ENCODE results near the gene SMIM38. TPM values are rescaled to one million over a fixed set of nuclear protein-coding genes. Genes with fewer than 3 reads are reported as not detected.

The SMIM38 gene
- total and polyA plus RNA-seq, 9 donors, result 0.11 to 0.98 (median 0.27) TPM

- no peak for DNase-seq
- no peaks in the 10 kb centered on the region for H3K36me3 ChIP-seq (ENCODE audit: control insufficient read depth, insufficient read depth, low read length)
- H3K27me3 ChIP-seq (ENCODE audit: control insufficient read depth, insufficient read depth, low read length), result peaks cover 2% of the 10 kb centered on the region
- H3K9me3 ChIP-seq (replicated peaks; ENCODE audit: control insufficient read depth, low read depth, low read length), result peaks cover 3% of the 10 kb centered on the region
- H3K4me1 ChIP-seq (ENCODE audit: control insufficient read depth, insufficient read depth, low read length), result peaks cover 39% of the 10 kb centered on the region
- WGBS (ENCODE audit: insufficient coverage), result 88% methylated on average over 9 of the region's 9 CpGs
- H3K4me3 ChIP-seq (ENCODE audit: low read length), result no peak overlapping the region
- no peak overlapping the region for H3K27ac ChIP-seq (ENCODE audit: low read length)
Observed at GRCh38 chr11:69122326-69122629, 33.5 kb upstream of the SMIM38 start.

- Histone ChIP-seq H3K36me3 (ENCODE audit: control insufficient read depth, insufficient read depth, low read length) (no peaks in the 10 kb centered on the region), H3K27ac (ENCODE audit: low read length) (no peak overlapping the region), H3K9me3 (replicated peaks; ENCODE audit: control insufficient read depth, low read depth, low read length) (peaks cover 4% of the 10 kb centered on the region), H3K4me3 (ENCODE audit: low read length) (no peak overlapping the region), H3K27me3 (ENCODE audit: control insufficient read depth, insufficient read depth, low read length) (peaks cover 2% of the 10 kb centered on the region), H3K4me1 (ENCODE audit: control insufficient read depth, insufficient read depth, low read length) (peaks cover 41% of the 10 kb centered on the region)
- 20% methylated on average over 23 of the region's 27 CpGs for WGBS (ENCODE audit: insufficient coverage)
- DNase-seq, result peak; percentile 51
Observed at GRCh38 chr11:69122630-69123431, 32.9 kb upstream of the SMIM38 start.

- Histone ChIP-seq H3K27ac (ENCODE audit: low read length) (no peak overlapping the region), H3K4me3 (ENCODE audit: low read length) (no peak overlapping the region)
- 69% methylated on average over 20 of the region's 27 CpGs for WGBS (ENCODE audit: insufficient coverage)
Observed at GRCh38 chr11:69123593-69124545, 31.9 kb upstream of the SMIM38 start.

GRCh38 chr11:69125861-69126260 is 29.9 kb upstream of the SMIM38 start:
- peaks cover 7% of the 10 kb centered on the region for H3K9me3 ChIP-seq (replicated peaks; ENCODE audit: control insufficient read depth, low read depth, low read length)
- no peak for DNase-seq
- H3K27ac ChIP-seq (ENCODE audit: low read length), result peak overlapping the region; percentile 49
- peaks cover 42% of the 10 kb centered on the region for H3K4me1 ChIP-seq (ENCODE audit: control insufficient read depth, insufficient read depth, low read length)
- WGBS (ENCODE audit: insufficient coverage), result 67% methylated on average over 1 of the region's 3 CpGs
- no peaks in the 10 kb centered on the region for H3K36me3 ChIP-seq (ENCODE audit: control insufficient read depth, insufficient read depth, low read length)
- H3K4me3 ChIP-seq (ENCODE audit: low read length), result no peak overlapping the region
- H3K27me3 ChIP-seq (ENCODE audit: control insufficient read depth, insufficient read depth, low read length), result peaks cover 2% of the 10 kb centered on the region

More at GRCh38 chr11:69123593-69124545, 31.9 kb upstream of the SMIM38 start:
- no peak for DNase-seq
- peaks cover 8% of the 10 kb centered on the region for H3K9me3 ChIP-seq (replicated peaks; ENCODE audit: control insufficient read depth, low read depth, low read length)
- H3K36me3 ChIP-seq (ENCODE audit: control insufficient read depth, insufficient read depth, low read length), result no peaks in the 10 kb centered on the region
- H3K27me3 ChIP-seq (ENCODE audit: control insufficient read depth, insufficient read depth, low read length), result peaks cover 2% of the 10 kb centered on the region
- peaks cover 41% of the 10 kb centered on the region for H3K4me1 ChIP-seq (ENCODE audit: control insufficient read depth, insufficient read depth, low read length)

- H3K27ac ChIP-seq (ENCODE audit: low read length), result peak overlapping the region; percentile 49
- peaks cover 7% of the 10 kb centered on the region for H3K9me3 ChIP-seq (replicated peaks; ENCODE audit: control insufficient read depth, low read depth, low read length)
- 79% methylated on average over 7 of the region's 12 CpGs for WGBS (ENCODE audit: insufficient coverage)
- DNase-seq, result no peak
- H3K27me3 ChIP-seq (ENCODE audit: control insufficient read depth, insufficient read depth, low read length), result peaks cover 2% of the 10 kb centered on the region
- H3K4me3 ChIP-seq (ENCODE audit: low read length), result no peak overlapping the region
- peaks cover 44% of the 10 kb centered on the region for H3K4me1 ChIP-seq (ENCODE audit: control insufficient read depth, insufficient read depth, low read length)
- no peaks in the 10 kb centered on the region for H3K36me3 ChIP-seq (ENCODE audit: control insufficient read depth, insufficient read depth, low read length)
Observed at GRCh38 chr11:69126286-69126685, 29.4 kb upstream of the SMIM38 start.

GRCh38 chr11:69127081-69127850 is 28.5 kb upstream of the SMIM38 start:
- Histone ChIP-seq H3K4me3 (ENCODE audit: low read length) (no peak overlapping the region), H3K36me3 (ENCODE audit: control insufficient read depth, insufficient read depth, low read length) (no peaks in the 10 kb centered on the region), H3K27me3 (ENCODE audit: control insufficient read depth, insufficient read depth, low read length) (peaks cover 2% of the 10 kb centered on the region), H3K27ac (ENCODE audit: low read length) (peak overlapping the region; percentile 49), H3K4me1 (ENCODE audit: control insufficient read depth, insufficient read depth, low read length) (peaks cover 45% of the 10 kb centered on the region), H3K9me3 (replicated peaks; ENCODE audit: control insufficient read depth, low read depth, low read length) (peaks cover 7% of the 10 kb centered on the region)
- peak; percentile 84 for DNase-seq
- 82% methylated on average over 5 of the region's 26 CpGs for WGBS (ENCODE audit: insufficient coverage)

GRCh38 chr11:69127884-69128283 is 27.9 kb upstream of the SMIM38 start:
- H3K27ac ChIP-seq (ENCODE audit: low read length), result no peak overlapping the region
- DNase-seq, result no peak
- peaks cover 7% of the 10 kb centered on the region for H3K9me3 ChIP-seq (replicated peaks; ENCODE audit: control insufficient read depth, low read depth, low read length)
- no peaks in the 10 kb centered on the region for H3K27me3 ChIP-seq (ENCODE audit: control insufficient read depth, insufficient read depth, low read length)
- no peaks in the 10 kb centered on the region for H3K36me3 ChIP-seq (ENCODE audit: control insufficient read depth, insufficient read depth, low read length)
- no CpG with 5 or more reads among the region's 1 CpG for WGBS (ENCODE audit: insufficient coverage)
- H3K4me3 ChIP-seq (ENCODE audit: low read length), result no peak overlapping the region
- H3K4me1 ChIP-seq (ENCODE audit: control insufficient read depth, insufficient read depth, low read length), result peaks cover 41% of the 10 kb centered on the region

- no peak overlapping the region for H3K27ac ChIP-seq (ENCODE audit: low read length)
- no peaks in the 10 kb centered on the region for H3K27me3 ChIP-seq (ENCODE audit: control insufficient read depth, insufficient read depth, low read length)
- DNase-seq, result no peak
- H3K4me1 ChIP-seq (ENCODE audit: control insufficient read depth, insufficient read depth, low read length), result peaks cover 32% of the 10 kb centered on the region
- H3K9me3 ChIP-seq (replicated peaks; ENCODE audit: control insufficient read depth, low read depth, low read length), result peaks cover 15% of the 10 kb centered on the region
- WGBS (ENCODE audit: insufficient coverage), result 100% methylated on average over 1 of the region's 2 CpGs
- H3K36me3 ChIP-seq (ENCODE audit: control insufficient read depth, insufficient read depth, low read length), result no peaks in the 10 kb centered on the region
- H3K4me3 ChIP-seq (ENCODE audit: low read length), result no peak overlapping the region
Observed at GRCh38 chr11:69129053-69129452, 26.7 kb upstream of the SMIM38 start.

- DNase-seq, result no peak
- no peak overlapping the region for H3K27ac ChIP-seq (ENCODE audit: low read length)
- H3K36me3 ChIP-seq (ENCODE audit: control insufficient read depth, insufficient read depth, low read length), result no peaks in the 10 kb centered on the region
- 82% methylated on average over 6 of the region's 7 CpGs for WGBS (ENCODE audit: insufficient coverage)
- H3K4me1 ChIP-seq (ENCODE audit: control insufficient read depth, insufficient read depth, low read length), result peaks cover 32% of the 10 kb centered on the region
- peaks cover 15% of the 10 kb centered on the region for H3K9me3 ChIP-seq (replicated peaks; ENCODE audit: control insufficient read depth, low read depth, low read length)
- no peaks in the 10 kb centered on the region for H3K27me3 ChIP-seq (ENCODE audit: control insufficient read depth, insufficient read depth, low read length)
- no peak overlapping the region for H3K4me3 ChIP-seq (ENCODE audit: low read length)
Observed at GRCh38 chr11:69129647-69130046, 26.1 kb upstream of the SMIM38 start.
